ENCODE results near the gene COPS9. TPM values are rescaled to one million over a fixed set of nuclear protein-coding genes. Genes with fewer than 3 reads are reported as not detected.

COPS9 gene
- total RNA-seq, 1 donor from 2014 or later: 115 TPM

GRCh38 chr2:240153418-240153817 is 17.3 kb upstream of the COPS9 start:
- no peak for TF ChIP-seq CTCF (IDR thresholded peaks at IDR 0.05; ENCODE audit: unreplicated experiment)
- Mint-ChIP-seq H3K4me3 (ENCODE audit: low read depth) (no peak overlapping the region), H3K4me1 (ENCODE audit: low read depth) (no peaks in the 10 kb centered on the region), H3K27me3 (peaks cover 26% of the 10 kb centered on the region), H3K36me3 (ENCODE audit: insufficient read depth) (no peaks in the 10 kb centered on the region), H3K27ac (no peak overlapping the region), H3K9me3 (ENCODE audit: low read depth) (no peaks in the 10 kb centered on the region)
- no peak for DNase-seq (ENCODE audit: low spot score, unreplicated experiment)

GRCh38 chr2:240151477-240152031 is 15.4 kb upstream of the COPS9 start:
- peaks cover 33% of the 10 kb centered on the region for H3K27me3 Mint-ChIP-seq

GRCh38 chr2:240149943-240150784 is 14.1 kb upstream of the COPS9 start:
- H3K4me3 Mint-ChIP-seq (ENCODE audit: low read depth): no peak overlapping the region
- peaks cover 33% of the 10 kb centered on the region for H3K27me3 Mint-ChIP-seq
- no peaks in the 10 kb centered on the region for H3K9me3 Mint-ChIP-seq (ENCODE audit: low read depth)
- DNase-seq (ENCODE audit: low spot score, unreplicated experiment): peak; percentile 62
- no peaks in the 10 kb centered on the region for H3K4me1 Mint-ChIP-seq (ENCODE audit: low read depth)
- no peaks in the 10 kb centered on the region for H3K36me3 Mint-ChIP-seq (ENCODE audit: insufficient read depth)
- peak; percentile 79 for TF ChIP-seq CTCF (IDR thresholded peaks at IDR 0.05; ENCODE audit: unreplicated experiment)
- H3K27ac Mint-ChIP-seq: no peak overlapping the region

More at GRCh38 chr2:240151477-240152031, 15.4 kb upstream of the COPS9 start:
- TF ChIP-seq CTCF (IDR thresholded peaks at IDR 0.05; ENCODE audit: unreplicated experiment): no peak
- Mint-ChIP-seq H3K4me1 (ENCODE audit: low read depth) (no peaks in the 10 kb centered on the region), H3K9me3 (ENCODE audit: low read depth) (no peaks in the 10 kb centered on the region), H3K36me3 (ENCODE audit: insufficient read depth) (no peaks in the 10 kb centered on the region), H3K27ac (no peak overlapping the region), H3K4me3 (ENCODE audit: low read depth) (no peak overlapping the region)
- DNase-seq (ENCODE audit: low spot score, unreplicated experiment): no peak

GRCh38 chr2:240147911-240148587 is 11.9 kb upstream of the COPS9 start:
- Mint-ChIP-seq H3K4me3 (ENCODE audit: low read depth) (no peak overlapping the region), H3K27me3 (peaks cover 28% of the 10 kb centered on the region), H3K27ac (peak overlapping the region; percentile 67), H3K4me1 (ENCODE audit: low read depth) (no peaks in the 10 kb centered on the region), H3K9me3 (ENCODE audit: low read depth) (no peaks in the 10 kb centered on the region), H3K36me3 (ENCODE audit: insufficient read depth) (no peaks in the 10 kb centered on the region)
- TF ChIP-seq CTCF (IDR thresholded peaks at IDR 0.05; ENCODE audit: unreplicated experiment): no peak
- no peak for DNase-seq (ENCODE audit: low spot score, unreplicated experiment)

- no peaks in the 10 kb centered on the region for H3K9me3 Mint-ChIP-seq (ENCODE audit: low read depth)
- H3K4me3 Mint-ChIP-seq (ENCODE audit: low read depth): no peak overlapping the region
- H3K27ac Mint-ChIP-seq: peak overlapping the region; percentile 56
- H3K4me1 Mint-ChIP-seq (ENCODE audit: low read depth): no peaks in the 10 kb centered on the region
- H3K27me3 Mint-ChIP-seq: peaks cover 24% of the 10 kb centered on the region
- no peak for TF ChIP-seq CTCF (IDR thresholded peaks at IDR 0.05; ENCODE audit: unreplicated experiment)
- no peaks in the 10 kb centered on the region for H3K36me3 Mint-ChIP-seq (ENCODE audit: insufficient read depth)
- no peak for DNase-seq (ENCODE audit: low spot score, unreplicated experiment)
Measured at GRCh38 chr2:240147382-240147781, 11.3 kb upstream of the COPS9 start.

Measured in progenitor cell of endocrine pancreas (in vitro differentiated cells).